NT2/D1 (cell line): ENCODE measurements around the gene SPOCK1.

Experiments
- DNase-seq: peaks from one replicate; pipeline ENCODE4 v3.0.0-alpha.2; 2011; ENCODE audit warnings: low read depth, low spot score
- H3K27me3 ChIP-seq: 2 replicates; pipeline ENCODE4 v1.6.0; 2011; ENCODE audit warnings: mild to moderate bottlenecking; ENCODE audit not compliant: insufficient read length, insufficient read depth
- H3K36me3 ChIP-seq: 2 replicates; pipeline ENCODE4 v1.6.1; 2011; ENCODE audit warnings: mild to moderate bottlenecking, low read length, mixed read lengths; ENCODE audit not compliant: insufficient read depth, insufficient read length
- H3K4me1 ChIP-seq: 2 replicates; pipeline ENCODE4 v1.5.1; 2011; ENCODE audit not compliant: insufficient read depth, insufficient read length
- H3K4me3 ChIP-seq: 2 replicates; pipeline ENCODE4 v1.5.1; 2011; ENCODE audit warnings: low read depth; ENCODE audit not compliant: insufficient read length
- H3K9ac ChIP-seq: 2 replicates; pipeline ENCODE4 v1.6.0; 2011; ENCODE audit warnings: low read depth; ENCODE audit not compliant: insufficient read length
- H3K9me3 ChIP-seq: 2 replicates; pipeline ENCODE4 v1.5.1; 2011; ENCODE audit warnings: mild to moderate bottlenecking, low read length; ENCODE audit not compliant: insufficient read depth
- SUZ12 ChIP-seq: IDR thresholded peaks from 2 replicates; pipeline ENCODE4 v1.6.1; 2011; ENCODE audit not compliant: insufficient read length, insufficient read depth; ENCODE audit errors: extremely low read depth
- YY1 ChIP-seq: IDR thresholded peaks from 2 replicates; pipeline ENCODE4 v1.6.1; 2011; ENCODE audit not compliant: insufficient read length, insufficient read depth
- ZNF274 ChIP-seq: IDR thresholded peaks from 2 replicates; pipeline ENCODE4 v1.6.1; 2011; ENCODE audit warnings: mild to moderate bottlenecking, low read depth, low read length

The SPOCK1 gene

GRCh38 chr5:137040641-137041340 lies 458.3 kb downstream of the SPOCK1 start:
- no peaks in the 10 kb centered on the region for H3K36me3 ChIP-seq
- no peak overlapping the region for H3K4me3 ChIP-seq
- TF ChIP-seq YY1 (no peak), SUZ12 (no peak), ZNF274 (no peak)
- H3K27me3 ChIP-seq, result no peaks in the 10 kb centered on the region
- H3K4me1 ChIP-seq, result peaks cover 8% of the 10 kb centered on the region
- H3K9ac ChIP-seq, result no peak overlapping the region
- H3K9me3 ChIP-seq, result peaks cover 7% of the 10 kb centered on the region
- DNase-seq, result no peak

- DNase-seq, result no peak
- no peak overlapping the region for H3K4me3 ChIP-seq
- H3K27me3 ChIP-seq, result no peaks in the 10 kb centered on the region
- H3K9ac ChIP-seq, result no peak overlapping the region
- H3K9me3 ChIP-seq, result peaks cover 7% of the 10 kb centered on the region
- TF ChIP-seq SUZ12, result no peak
- TF ChIP-seq YY1, result no peak
- TF ChIP-seq ZNF274, result no peak
- H3K4me1 ChIP-seq, result peaks cover 16% of the 10 kb centered on the region
- H3K36me3 ChIP-seq, result no peaks in the 10 kb centered on the region
Observed at GRCh38 chr5:137040024-137040423, 459.1 kb downstream of the SPOCK1 start.

GRCh38 chr5:137037848-137038247 lies 461.3 kb downstream of the SPOCK1 start:
- Histone ChIP-seq H3K36me3 (no peaks in the 10 kb centered on the region), H3K4me1 (peaks cover 23% of the 10 kb centered on the region), H3K27me3 (no peaks in the 10 kb centered on the region), H3K9ac (no peak overlapping the region), H3K4me3 (no peak overlapping the region), H3K9me3 (peaks cover 7% of the 10 kb centered on the region)
- no peak for DNase-seq
- TF ChIP-seq YY1 (no peak), ZNF274 (no peak), SUZ12 (no peak)

GRCh38 chr5:137036640-137037039 lies 462.5 kb downstream of the SPOCK1 start:
- Histone ChIP-seq H3K9me3 (no peaks in the 10 kb centered on the region), H3K27me3 (no peaks in the 10 kb centered on the region), H3K4me1 (peaks cover 23% of the 10 kb centered on the region), H3K4me3 (no peak overlapping the region), H3K9ac (no peak overlapping the region), H3K36me3 (no peaks in the 10 kb centered on the region)
- DNase-seq, result peak; percentile 76
- TF ChIP-seq SUZ12 (no peak), ZNF274 (no peak), YY1 (no peak)

- H3K4me1 ChIP-seq, result peaks cover 23% of the 10 kb centered on the region
- no peaks in the 10 kb centered on the region for H3K9me3 ChIP-seq
- H3K9ac ChIP-seq, result no peak overlapping the region
- no peaks in the 10 kb centered on the region for H3K36me3 ChIP-seq
- DNase-seq, result no peak
- no peak overlapping the region for H3K4me3 ChIP-seq
- TF ChIP-seq YY1, result no peak
- TF ChIP-seq ZNF274, result no peak
- TF ChIP-seq SUZ12, result no peak
- no peaks in the 10 kb centered on the region for H3K27me3 ChIP-seq
Observed at GRCh38 chr5:137035480-137035878, 463.6 kb downstream of the SPOCK1 start.

DNA sequence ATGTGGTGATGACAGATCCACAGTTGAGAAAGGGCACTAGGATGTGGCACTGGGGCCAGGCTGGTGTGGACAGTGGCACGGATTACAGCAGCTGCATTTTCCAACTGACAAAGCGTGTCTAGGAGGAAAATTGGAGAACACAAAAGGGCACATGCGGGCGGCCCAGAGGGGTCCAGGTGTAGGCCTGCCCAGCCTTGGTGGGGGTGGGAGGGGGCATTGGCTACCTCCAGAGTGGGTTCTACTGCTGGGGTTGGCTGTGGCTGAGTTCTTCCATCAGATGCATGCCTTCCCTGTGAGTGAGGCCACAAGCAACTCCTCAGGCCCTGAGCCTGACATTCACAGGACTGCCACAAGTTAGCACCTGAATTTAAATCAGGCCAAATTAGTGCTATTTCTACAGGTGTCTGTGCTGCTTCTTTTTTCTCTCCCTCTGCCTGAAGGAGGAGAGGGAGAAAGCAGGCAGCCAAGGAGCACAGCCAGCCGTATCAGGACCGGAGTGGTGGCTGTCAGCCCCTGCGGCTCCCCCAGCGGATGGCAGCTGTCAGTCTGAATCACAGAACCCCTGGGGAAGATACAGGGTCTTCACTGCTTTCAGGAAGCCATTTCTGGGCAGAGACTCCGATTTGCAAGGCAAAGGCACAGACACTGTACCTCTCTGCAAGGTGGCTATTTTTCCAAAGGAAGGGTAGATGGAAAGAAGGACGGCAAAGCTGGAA lies 464.2 kb downstream of the SPOCK1 start:
- peaks cover 23% of the 10 kb centered on the region for H3K4me1 ChIP-seq
- no peak for TF ChIP-seq ZNF274
- TF ChIP-seq SUZ12, result no peak
- H3K27me3 ChIP-seq, result no peaks in the 10 kb centered on the region
- no peak overlapping the region for H3K9ac ChIP-seq
- H3K4me3 ChIP-seq, result no peak overlapping the region
- H3K36me3 ChIP-seq, result no peaks in the 10 kb centered on the region
- H3K9me3 ChIP-seq, result no peaks in the 10 kb centered on the region
- DNase-seq, result no peak

GRCh38 chr5:137034213-137034612 lies 464.9 kb downstream of the SPOCK1 start:
- Histone ChIP-seq H3K9me3 (no peaks in the 10 kb centered on the region), H3K4me3 (no peak overlapping the region), H3K4me1 (peaks cover 23% of the 10 kb centered on the region), H3K9ac (no peak overlapping the region), H3K27me3 (no peaks in the 10 kb centered on the region), H3K36me3 (no peaks in the 10 kb centered on the region)
- TF ChIP-seq ZNF274 (no peak), SUZ12 (no peak), YY1 (no peak)
- DNase-seq, result no peak
